Spleen (tissue), 11 donors: ENCODE data around the gene PPM1N. TPM values are rescaled to one million over a fixed set of nuclear protein-coding genes. Genes with fewer than 3 reads are reported as not detected.
A peak's percentile ranks its signal among the peaks of the same experiment; 100 is the strongest.

Source experiments
- DNase-seq: peaks from one replicate; pipeline ENCODE4 v3.0.0-alpha.2; 2020
- H3K27ac ChIP-seq, 8 donors: fragments of 200-600 bp; sonication (generic) in 7 of 8; 1 replicate in 4 of 8; 2 replicates in 4 of 8; pipeline versions ENCODE4 v1.5.0 to v1.8.0; 2016 to 2021; ENCODE audit warnings: inconsistent platforms in 4 of 8, mild to moderate bottlenecking in 4 of 8, moderate library complexity in 1 of 8
- H3K27me3 ChIP-seq, 7 donors: fragments of 200-600 bp; sonication (generic) in 6 of 7; replicated peaks in 1 of 7; 1 replicate in 4 of 7; 2 replicates in 3 of 7; pipeline versions ENCODE4 v1.5.0 to v1.8.0; 2016 to 2021; ENCODE audit warnings: inconsistent platforms in 3 of 7, mild to moderate bottlenecking in 1 of 7
- H3K36me3 ChIP-seq, 6 donors: fragments of 200-600 bp; sonication (generic) in 5 of 6; 1 replicate in 4 of 6; 2 replicates in 2 of 6; pipeline versions ENCODE4 v1.5.0 to v1.8.0; 2016 to 2021; ENCODE audit warnings: inconsistent platforms in 2 of 6
- H3K4me1 ChIP-seq, 6 donors: fragments of 200-600 bp; sonication (generic) in 5 of 6; 1 replicate in 3 of 6; 2 replicates in 3 of 6; pipeline versions ENCODE4 v1.5.0 to v1.8.0; 2016 to 2021; ENCODE audit warnings: inconsistent platforms in 3 of 6
- H3K4me3 ChIP-seq, 8 donors: fragments of 200-600 bp; sonication (generic) in 7 of 8; 1 replicate in 4 of 8; 2 replicates in 4 of 8; pipeline versions ENCODE4 v1.5.0 to v1.8.0; 2016 to 2021; ENCODE audit warnings: inconsistent platforms in 4 of 8, mild to moderate bottlenecking in 4 of 8, moderate library complexity in 2 of 8
- H3K9me3 ChIP-seq, 8 donors: fragments of 200-600 bp; sonication (generic) in 7 of 8; 1 replicate in 4 of 8; 2 replicates in 4 of 8; pipeline versions ENCODE4 v1.5.0 to v1.8.0; 2016 to 2021; ENCODE audit warnings: inconsistent platforms in 4 of 8
- POLR2A ChIP-seq, 3 donors: fragments of 450-650 bp; IDR thresholded peaks; one replicate each; pipeline ENCODE4 v1.5.1; 2017; ENCODE audit warnings: antibody characterized with exemption in 3 of 3, mild to moderate bottlenecking in 1 of 3
- POLR2AphosphoS5 ChIP-seq, 3 donors: sonication (generic); formaldehyde crosslinking; IDR thresholded peaks; one replicate each; pipeline ENCODE4 v1.5.1; 2017; ENCODE audit warnings: antibody characterized with exemption in 3 of 3
- WGBS, 5 donors: extraction: QIAGEN DNeasy Blood & Tissue Kit in 3 of 5; methylation state at CpG; one replicate each; pipeline versions ENCODE4 v1.1.5 to v1.1.7; 2013 to 2018; 5-methylcytosine and 5-hydroxymethylcytosine counted together
- intact Hi-C: fragments of 100-400 bp; cut with DNase I; formaldehyde crosslinking; loops from one replicate; pipeline ENCODE4 v1.15.0; 2023; ENCODE audit warnings: low total_unique reads
- polyA plus RNA-seq, 3 donors: library from polyadenylated mRNA; stranded (reverse); fragments of 200-250 nt; gene quantifications; one replicate each; pipeline ENCODE4 v1.2.1, GENCODE V29; 2013
- total RNA-seq, 7 donors: library from RNA; depleted of rRNA in 3 of 7; stranded (reverse); fragments of >200 nt in 3 of 7; fragmentation: NEBNext Ultra II Directional in 4 of 7; extraction: Animal tissue kit (Norgen Biotek cat#: 25700) in 4 of 7; gene quantifications; one replicate each; pipeline versions ENCODE4 v1.1.0 to v1.2.1, GENCODE V29; 2016 to 2021
- TF ChIP-seq, protein P1 (sequence below), 11 experiments: fragments of 200-600 bp in 7 of 11; fragments of 450-650 bp in 4 of 11; sonication (generic) in 4 of 11; IDR thresholded peaks in 8 of 11; conservative IDR thresholded peaks in 3 of 11; 1 replicate in 7 of 11; 2 replicates in 4 of 11; pipeline versions ENCODE4 v1.4.0 to v1.8.0; 2016 to 2021; ENCODE audit warnings: antibody characterized with exemption in 11 of 11, inconsistent platforms in 4 of 11, mild to moderate bottlenecking in 1 of 11
- donor health status: healthy with polysubstance abuse.
- donor health status: DM: no; HTN: no; CAD: no; lungs with moderate emphysema.
- donor health status: DM: no; HTN: no; CAD: no.
- donor health status: Bipolar disorder and iron deficiency.
- donor health status: healthy.
- donor health status: DM: no; HTN: no; CAD: no.
- donor health status: DM: yes; HTN: yes; CAD: no.

PPM1N gene
- total and polyA plus RNA-seq, 10 donors: 6.3 to 21.4 (median 9.7) TPM

DNA sequence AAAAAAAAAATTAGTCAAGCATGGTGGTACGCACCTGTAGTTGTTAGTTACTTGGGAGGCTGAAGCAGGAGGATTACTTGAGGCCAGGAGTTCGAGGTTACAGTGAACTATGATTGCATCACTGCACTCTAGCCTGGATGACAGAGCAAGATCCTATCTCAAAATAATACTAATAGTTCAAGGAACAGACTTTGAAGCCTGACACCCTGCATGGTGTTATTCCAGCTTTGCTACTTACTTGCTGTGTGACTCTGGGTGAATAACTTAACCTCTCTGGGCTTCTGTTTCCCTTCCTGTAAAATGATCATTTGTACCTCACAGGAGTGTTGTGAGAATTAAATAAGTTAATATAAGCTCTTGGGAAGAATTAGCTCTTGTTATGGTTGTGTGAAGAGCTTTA lies 34.0 kb upstream of the PPM1N start:
- TF ChIP-seq POLR2A (IDR thresholded peaks at IDR 0.05) (no peak), POLR2AphosphoS5 (IDR thresholded peaks at IDR 0.05) (no peak)
- TF ChIP-seq, protein P1, sequence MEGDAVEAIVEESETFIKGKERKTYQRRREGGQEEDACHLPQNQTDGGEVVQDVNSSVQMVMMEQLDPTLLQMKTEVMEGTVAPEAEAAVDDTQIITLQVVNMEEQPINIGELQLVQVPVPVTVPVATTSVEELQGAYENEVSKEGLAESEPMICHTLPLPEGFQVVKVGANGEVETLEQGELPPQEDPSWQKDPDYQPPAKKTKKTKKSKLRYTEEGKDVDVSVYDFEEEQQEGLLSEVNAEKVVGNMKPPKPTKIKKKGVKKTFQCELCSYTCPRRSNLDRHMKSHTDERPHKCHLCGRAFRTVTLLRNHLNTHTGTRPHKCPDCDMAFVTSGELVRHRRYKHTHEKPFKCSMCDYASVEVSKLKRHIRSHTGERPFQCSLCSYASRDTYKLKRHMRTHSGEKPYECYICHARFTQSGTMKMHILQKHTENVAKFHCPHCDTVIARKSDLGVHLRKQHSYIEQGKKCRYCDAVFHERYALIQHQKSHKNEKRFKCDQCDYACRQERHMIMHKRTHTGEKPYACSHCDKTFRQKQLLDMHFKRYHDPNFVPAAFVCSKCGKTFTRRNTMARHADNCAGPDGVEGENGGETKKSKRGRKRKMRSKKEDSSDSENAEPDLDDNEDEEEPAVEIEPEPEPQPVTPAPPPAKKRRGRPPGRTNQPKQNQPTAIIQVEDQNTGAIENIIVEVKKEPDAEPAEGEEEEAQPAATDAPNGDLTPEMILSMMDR (IDR thresholded peaks at IDR 0.05 in 8 of 11, conservative IDR thresholded peaks at IDR 0.05 in 3 of 11): no peak
- DNase-seq: no peak
- WGBS, 5 donors: 81 to 95% (median 91%) methylated on average over 2 of the region's 2 CpGs
- Histone ChIP-seq H3K4me3 (no peak overlapping the region), H3K4me1 (peaks cover 8 to 31% (median 20%) of the 10 kb centered on the region in 6 donors), H3K27me3 (peaks cover 0 to 28% (median 0%) of the 10 kb centered on the region in 7 donors), H3K9me3 (no peaks in the 10 kb centered on the region), H3K27ac (no peak overlapping the region), H3K36me3 (no peaks in the 10 kb centered on the region)
- intact Hi-C loops: no loop called here

DNA sequence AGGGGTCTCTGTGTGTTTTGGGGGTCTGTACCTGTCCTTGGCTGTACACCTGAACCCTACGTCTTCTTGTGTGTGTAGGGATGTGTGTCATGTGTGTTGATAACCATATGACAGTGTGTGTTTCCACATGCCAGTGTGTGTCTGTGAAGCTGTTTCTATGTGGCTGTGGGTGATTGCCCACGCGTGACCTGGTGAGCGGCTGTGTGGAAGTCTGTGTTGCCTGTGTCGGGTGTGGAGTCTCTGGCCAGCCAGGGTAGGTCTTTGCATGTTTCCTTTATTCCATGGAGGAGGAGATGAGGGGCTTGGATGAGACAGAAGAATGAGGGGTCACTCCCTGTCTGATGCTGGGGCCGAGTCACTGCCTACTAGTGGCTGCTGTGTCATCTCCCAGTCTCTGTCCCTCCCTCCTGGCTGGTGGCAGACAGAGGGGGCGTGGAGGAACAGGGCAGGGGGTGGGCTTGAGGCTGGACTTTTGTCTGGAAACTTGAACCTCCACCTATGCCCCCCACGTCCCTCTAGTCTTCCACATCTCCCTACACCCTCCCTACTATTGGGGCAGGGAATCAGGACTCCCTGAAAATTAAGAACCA lies 33.3 kb upstream of the PPM1N start:
- Histone ChIP-seq H3K9me3 (no peaks in the 10 kb centered on the region), H3K27ac (no peak overlapping the region), H3K27me3 (peaks cover 0 to 28% (median 0%) of the 10 kb centered on the region in 7 donors), H3K4me3 (no peak overlapping the region), H3K36me3 (no peaks in the 10 kb centered on the region), H3K4me1 (peaks cover 9 to 37% (median 24%) of the 10 kb centered on the region in 6 donors)
- DNase-seq: no peak
- intact Hi-C loops: no loop called here
- WGBS, 5 donors: 52 to 64% (median 60%) methylated on average over 7 to 8 of the region's 8 CpGs
- TF ChIP-seq, protein P1 (IDR thresholded peaks at IDR 0.05 in 8 of 11, conservative IDR thresholded peaks at IDR 0.05 in 3 of 11): no peak
- TF ChIP-seq POLR2A (IDR thresholded peaks at IDR 0.05) (no peak), POLR2AphosphoS5 (IDR thresholded peaks at IDR 0.05) (no peak)

DNA sequence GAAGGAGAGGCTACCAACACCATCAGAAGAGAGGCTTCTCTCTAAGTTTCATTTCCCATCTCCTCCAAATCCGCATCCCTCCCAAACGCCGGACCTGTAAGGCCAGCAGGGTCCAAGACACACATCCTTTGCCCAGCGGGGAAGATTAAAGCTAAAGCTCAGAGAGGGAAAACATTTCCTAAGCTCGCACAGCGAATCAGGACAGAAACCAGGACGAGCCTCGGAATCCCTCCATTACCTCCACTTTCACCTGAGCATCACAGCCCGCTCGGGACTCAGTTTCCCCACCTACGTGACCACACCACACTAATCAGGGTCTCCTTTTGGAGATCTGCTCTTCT lies 31.2 kb upstream of the PPM1N start:
- TF ChIP-seq, protein P1 (IDR thresholded peaks at IDR 0.05 in 8 of 11, conservative IDR thresholded peaks at IDR 0.05 in 3 of 11): no peak
- TF ChIP-seq POLR2AphosphoS5 (IDR thresholded peaks at IDR 0.05) (no peak), POLR2A (IDR thresholded peaks at IDR 0.05) (no peak)
- no peak for DNase-seq
- H3K4me3 ChIP-seq: peak overlapping the region; percentile 57 to 81 (median 66)
- H3K4me1 ChIP-seq: peaks cover 16 to 53% (median 38%) of the 10 kb centered on the region in 6 donors
- intact Hi-C loops: no loop called here
- H3K27me3 ChIP-seq: peaks cover 0 to 38% (median 0%) of the 10 kb centered on the region in 7 donors
- H3K27ac ChIP-seq: peak overlapping the region; percentile 83 to 98 (median 93)
- 2 to 4% (median 3%) methylated on average over 11 of the region's 11 CpGs for WGBS, 5 donors
- no peaks in the 10 kb centered on the region for H3K9me3 ChIP-seq
- H3K36me3 ChIP-seq: no peaks in the 10 kb centered on the region

DNA sequence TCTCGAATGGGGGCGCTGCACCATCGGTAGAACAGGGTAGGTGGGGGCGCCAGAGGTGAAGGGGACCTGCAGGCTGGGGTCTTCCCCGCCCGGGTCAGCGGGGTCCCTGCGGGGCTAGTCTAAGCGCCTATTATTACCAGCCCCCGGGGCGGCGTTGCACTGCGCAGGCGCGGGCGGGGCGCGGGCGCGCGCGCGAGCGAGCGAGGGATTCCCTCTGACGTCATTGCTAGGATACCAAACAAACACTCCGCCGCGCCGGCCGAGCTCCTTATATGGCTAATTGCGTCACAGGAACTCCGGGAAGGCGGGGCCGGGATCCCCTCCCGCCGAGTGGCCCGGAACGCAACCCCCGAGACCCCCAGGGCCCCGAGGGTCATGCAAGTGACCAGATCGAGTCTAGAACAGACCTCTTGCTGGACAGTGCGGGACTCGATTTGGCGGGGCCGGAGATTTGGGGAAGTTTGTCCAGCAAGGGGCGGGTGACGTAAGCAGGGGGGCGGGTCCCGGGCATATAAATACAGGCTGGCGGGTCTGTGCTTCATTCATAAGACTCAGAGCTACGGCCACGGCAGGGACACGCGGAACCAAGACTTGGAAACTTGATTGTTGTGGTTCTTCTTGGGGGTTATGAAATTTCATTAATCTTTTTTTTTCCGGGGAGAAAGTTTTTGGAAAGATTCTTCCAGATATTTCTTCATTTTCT lies 30.6 kb upstream of the PPM1N start, which contains the start of gene FOSB:
FOSB (plus strand) TSS at position 541 of the 703 bp plus-strand sequence. CDS start 591 bp downstream, outside the sequence.
- Histone ChIP-seq H3K36me3 (no peaks in the 10 kb centered on the region), H3K27me3 (peaks cover 0 to 43% (median 3%) of the 10 kb centered on the region in 7 donors), H3K27ac (peak within 1 kb of the TSS; percentile 83 to 98 (median 93)), H3K9me3 (no peaks in the 10 kb centered on the region), H3K4me1 (peaks cover 21 to 57% (median 44%) of the 10 kb centered on the region in 6 donors), H3K4me3 (peak within 1 kb of the TSS; percentile 57 to 81 (median 66))
- DNase-seq: peak; percentile 97
- WGBS, 5 donors: 0 to 2% (median 0%) methylated on average over 24 to 56 of the region's 56 CpGs
- TF ChIP-seq, protein P1 (IDR thresholded peaks at IDR 0.05 in 8 of 11, conservative IDR thresholded peaks at IDR 0.05 in 3 of 11): no peak
- TF ChIP-seq POLR2A (IDR thresholded peaks at IDR 0.05) (peak in 2 of 3 donors; percentile 82 to 97), POLR2AphosphoS5 (IDR thresholded peaks at IDR 0.05) (peak; percentile 85 to 98 (median 88))
- intact Hi-C loops: no loop called here
